Upper lobe of left lung (tissue), 6 donors: Measurements from ENCODE around the gene ARAP3. TPM values are rescaled to one million over a fixed set of nuclear protein-coding genes. Genes with fewer than 3 reads are reported as not detected.
A peak's percentile ranks its signal among the peaks of the same experiment; 100 is the strongest.

Experiments
- ATAC-seq, 2 donors: fragments of 200-7000 bp; cut with Tn5 transposase; one replicate each; pipeline ENCODE4 v1.9.1; 2022; ENCODE audit warnings: mild to moderate bottlenecking in 2 of 2, moderate library complexity in 2 of 2; ENCODE audit not compliant: low FRiP score in 2 of 2
- DNase-seq, 2 donors: peaks; one replicate each; pipeline ENCODE4 v3.0.0-alpha.2; 2019 to 2020
- H3K27ac ChIP-seq, 4 donors: fragments of 200-600 bp; sonication (generic); one replicate each; pipeline ENCODE4 v1.5.1; 2016 to 2019
- H3K27me3 ChIP-seq, 4 donors: fragments of 200-600 bp; sonication (generic); one replicate each; pipeline ENCODE4 v1.5.1; 2017 to 2019
- H3K36me3 ChIP-seq, 4 donors: fragments of 200-600 bp; sonication (generic); one replicate each; pipeline ENCODE4 v1.5.1; 2016 to 2019
- H3K4me1 ChIP-seq, 4 donors: fragments of 200-600 bp; sonication (generic); one replicate each; pipeline ENCODE4 v1.5.1; 2018 to 2019
- H3K4me3 ChIP-seq, 4 donors: fragments of 200-600 bp; sonication (generic); one replicate each; pipeline ENCODE4 v1.5.1; 2017 to 2019; ENCODE audit warnings: mild to moderate bottlenecking in 2 of 4, moderate library complexity in 1 of 4
- H3K9me3 ChIP-seq, 4 donors: fragments of 200-600 bp; sonication (generic); one replicate each; pipeline ENCODE4 v1.5.1; 2018 to 2019
- EP300 ChIP-seq, 4 donors: sonication (generic); formaldehyde crosslinking; IDR thresholded peaks; one replicate each; pipeline ENCODE4 v1.5.1; 2017; ENCODE audit warnings: antibody characterized with exemption in 4 of 4, control low read depth in 2 of 4
- POLR2A ChIP-seq, 4 donors: fragments of 450-650 bp; IDR thresholded peaks; one replicate each; pipeline ENCODE4 v1.5.1; 2016 to 2017; ENCODE audit warnings: antibody characterized with exemption in 4 of 4, mild to moderate bottlenecking in 2 of 4
- POLR2AphosphoS5 ChIP-seq, 2 donors: sonication (generic); formaldehyde crosslinking; IDR thresholded peaks; one replicate each; pipeline ENCODE4 v1.5.1; 2017; ENCODE audit warnings: antibody characterized with exemption in 2 of 2
- WGBS, 2 donors: methylation state at CpG; one replicate each; pipeline ENCODE4 v1.1.5; 2017 to 2018; 5-methylcytosine and 5-hydroxymethylcytosine counted together
- total RNA-seq, 6 donors: library from RNA; depleted of rRNA in 4 of 6; stranded (reverse); fragments of >200 nt in 4 of 6; gene quantifications; one replicate each; pipeline versions ENCODE4 v1.1.0 to v1.2.1, GENCODE V29; 2016 to 2021
- TF ChIP-seq, protein P1 (sequence below), 6 experiments: fragments of 450-650 bp in 4 of 6; fragments of 200-600 bp in 2 of 6; sonication (generic) in 2 of 6; IDR thresholded peaks; one replicate each; pipeline ENCODE4 v1.5.1; 2016 to 2019; ENCODE audit warnings: antibody characterized with exemption in 6 of 6
- donor health status: DM: no; HTN: no; CAD: no; lungs with moderate emphysema.
- donor health status: DM: no; HTN: yes; CAD: no; lungs with severe emphysema.

ARAP3 gene
- total RNA-seq, 6 donors from 2014 or later: 10.1 to 43.0 (median 27.7) TPM

DNA sequence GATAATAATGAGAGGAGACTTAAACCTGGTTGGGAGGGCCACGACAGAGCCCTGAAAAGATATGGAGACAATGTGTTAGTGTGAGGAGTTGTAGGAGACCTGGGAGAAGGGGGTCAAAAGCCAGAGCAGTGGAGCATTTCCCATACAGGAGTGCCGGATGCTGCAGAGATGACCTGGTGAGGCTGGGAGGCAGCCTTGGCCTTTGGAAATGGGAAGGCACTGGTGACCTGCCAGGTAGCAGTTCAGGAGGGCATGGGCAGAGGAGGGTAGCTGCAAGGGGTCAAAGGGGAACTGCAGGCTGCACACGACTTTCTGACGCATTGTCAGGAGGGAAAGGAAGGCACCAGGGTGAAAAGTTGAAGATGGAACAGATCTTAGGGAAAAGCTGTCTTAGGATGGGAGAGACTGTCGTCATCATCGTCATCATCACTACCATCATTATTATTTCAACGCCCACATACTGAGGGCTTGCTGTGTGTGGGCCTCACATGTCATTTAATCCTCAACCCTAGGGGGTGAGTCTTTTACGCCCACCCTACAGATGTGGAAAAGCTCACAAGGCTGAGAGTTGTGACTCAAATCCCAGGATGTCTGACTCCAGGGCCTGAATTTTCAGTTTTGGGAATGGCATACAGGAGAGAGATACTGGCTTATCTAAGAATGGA lies 13.3 kb downstream of the ARAP3 start:
- Histone ChIP-seq H3K36me3 (peaks cover 6 to 71% (median 29%) of the 10 kb centered on the region in 4 donors), H3K4me1 (peaks cover 3 to 17% (median 10%) of the 10 kb centered on the region in 4 donors), H3K27ac (no peak overlapping the region), H3K4me3 (no peak overlapping the region), H3K9me3 (no peaks in the 10 kb centered on the region), H3K27me3 (no peaks in the 10 kb centered on the region)
- ATAC-seq (no peak), DNase-seq (no peak)
- TF ChIP-seq POLR2AphosphoS5 (IDR thresholded peaks at IDR 0.05): no peak
- WGBS, 2 donors: 80 to 85% methylated on average over 8 of the region's 8 CpGs

DNA sequence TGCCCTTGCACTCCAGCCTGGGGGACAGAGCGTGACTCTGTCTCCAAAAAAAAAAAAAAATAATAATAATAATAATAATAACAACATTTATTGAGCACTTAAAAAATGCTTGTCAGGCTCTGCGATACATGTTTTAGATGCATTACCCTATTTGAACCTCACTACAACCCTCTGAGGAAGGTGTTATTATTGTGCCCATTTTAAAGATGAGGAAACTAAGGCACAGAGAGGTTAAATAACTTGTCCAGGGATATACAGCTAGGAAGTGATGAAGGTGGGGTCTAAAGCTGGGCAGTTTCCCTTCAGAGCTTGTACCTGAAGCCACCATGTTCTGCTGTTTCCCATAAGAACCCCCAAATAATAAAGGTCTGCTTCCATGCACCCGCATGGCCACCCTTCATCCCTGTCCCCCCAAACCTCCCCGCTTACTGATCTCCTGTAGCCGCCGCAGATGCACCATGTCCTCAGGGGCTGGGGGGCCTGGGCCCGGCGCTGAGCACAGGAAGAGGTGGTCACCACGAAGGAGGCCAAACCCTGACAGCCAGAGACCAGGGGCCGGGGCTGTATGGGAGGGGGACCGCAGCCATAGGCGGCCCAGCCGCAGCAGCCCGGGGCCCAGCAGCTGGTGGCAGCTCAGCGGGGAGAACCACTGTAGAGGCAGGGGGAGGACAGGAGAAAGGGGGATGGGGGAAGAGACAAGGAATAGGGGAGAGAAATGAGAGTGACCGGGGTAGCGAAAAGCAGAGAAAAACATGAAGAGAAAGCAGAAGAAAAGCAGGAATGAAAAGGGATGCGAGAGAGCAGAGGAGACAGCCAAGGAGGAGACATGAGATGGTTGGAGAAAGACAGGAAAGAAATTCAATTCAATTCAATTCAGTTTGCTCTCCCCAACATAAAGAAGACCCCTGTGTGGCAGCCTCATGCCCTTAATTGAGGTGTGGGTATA lies 15.8 kb downstream of the ARAP3 start:
- peaks cover 8 to 78% (median 21%) of the 10 kb centered on the region in 4 donors for H3K36me3 ChIP-seq
- DNase-seq: peak in 1 of 2 donors; percentile 72
- H3K4me3 ChIP-seq: no peak overlapping the region
- WGBS, 2 donors: 88 to 90% methylated on average over 16 to 18 of the region's 18 CpGs
- H3K27ac ChIP-seq: no peak overlapping the region
- H3K9me3 ChIP-seq: no peaks in the 10 kb centered on the region
- no peak for ATAC-seq
- H3K27me3 ChIP-seq: no peaks in the 10 kb centered on the region
- no peak for TF ChIP-seq POLR2AphosphoS5 (IDR thresholded peaks at IDR 0.05)
- TF ChIP-seq POLR2A (IDR thresholded peaks at IDR 0.05): no peak
- no peak for TF ChIP-seq EP300 (IDR thresholded peaks at IDR 0.05)
- TF ChIP-seq, protein P1, sequence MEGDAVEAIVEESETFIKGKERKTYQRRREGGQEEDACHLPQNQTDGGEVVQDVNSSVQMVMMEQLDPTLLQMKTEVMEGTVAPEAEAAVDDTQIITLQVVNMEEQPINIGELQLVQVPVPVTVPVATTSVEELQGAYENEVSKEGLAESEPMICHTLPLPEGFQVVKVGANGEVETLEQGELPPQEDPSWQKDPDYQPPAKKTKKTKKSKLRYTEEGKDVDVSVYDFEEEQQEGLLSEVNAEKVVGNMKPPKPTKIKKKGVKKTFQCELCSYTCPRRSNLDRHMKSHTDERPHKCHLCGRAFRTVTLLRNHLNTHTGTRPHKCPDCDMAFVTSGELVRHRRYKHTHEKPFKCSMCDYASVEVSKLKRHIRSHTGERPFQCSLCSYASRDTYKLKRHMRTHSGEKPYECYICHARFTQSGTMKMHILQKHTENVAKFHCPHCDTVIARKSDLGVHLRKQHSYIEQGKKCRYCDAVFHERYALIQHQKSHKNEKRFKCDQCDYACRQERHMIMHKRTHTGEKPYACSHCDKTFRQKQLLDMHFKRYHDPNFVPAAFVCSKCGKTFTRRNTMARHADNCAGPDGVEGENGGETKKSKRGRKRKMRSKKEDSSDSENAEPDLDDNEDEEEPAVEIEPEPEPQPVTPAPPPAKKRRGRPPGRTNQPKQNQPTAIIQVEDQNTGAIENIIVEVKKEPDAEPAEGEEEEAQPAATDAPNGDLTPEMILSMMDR (IDR thresholded peaks at IDR 0.05): no peak
- peaks cover 3 to 9% (median 5%) of the 10 kb centered on the region in 4 donors for H3K4me1 ChIP-seq

DNA sequence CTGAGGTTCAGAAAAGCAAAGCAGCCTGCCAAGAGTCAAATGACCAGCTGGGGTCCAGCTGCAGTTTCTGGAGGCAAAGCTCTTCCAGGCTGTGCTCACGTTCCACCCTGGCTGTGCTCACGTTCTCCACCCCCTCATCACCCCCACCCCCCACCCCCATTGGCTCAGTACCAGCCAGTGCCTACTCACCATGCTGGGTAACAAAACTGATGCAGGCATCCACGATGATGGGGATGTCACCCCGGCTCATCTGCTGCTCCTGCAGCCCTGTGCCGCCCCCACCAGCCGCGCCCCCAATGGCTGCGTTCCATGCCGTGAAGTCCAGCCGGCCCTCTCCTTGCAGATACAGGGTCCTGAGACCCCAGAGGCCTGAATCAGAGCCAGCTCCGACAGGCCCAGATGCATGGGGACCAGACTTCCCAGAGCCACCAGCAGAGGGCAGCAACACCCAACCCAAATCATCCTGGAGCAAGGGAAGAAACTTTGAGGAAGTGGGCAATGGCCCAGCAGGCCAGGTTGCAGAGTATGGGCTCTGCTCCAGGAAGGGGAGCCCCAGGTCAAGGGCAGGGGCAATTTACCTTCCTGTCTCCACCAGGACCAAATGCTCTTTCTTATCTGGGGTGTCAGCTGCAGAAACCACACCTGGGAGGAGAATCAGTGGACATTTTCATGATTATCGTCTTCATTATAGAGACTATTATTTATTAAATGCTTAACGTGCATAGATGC lies 17.1 kb downstream of the ARAP3 start:
- Histone ChIP-seq H3K27ac (no peak overlapping the region), H3K27me3 (no peaks in the 10 kb centered on the region), H3K36me3 (peaks cover 8 to 71% (median 17%) of the 10 kb centered on the region in 4 donors), H3K4me3 (no peak overlapping the region), H3K9me3 (no peaks in the 10 kb centered on the region), H3K4me1 (peaks cover 3 to 9% (median 5%) of the 10 kb centered on the region in 4 donors)
- ATAC-seq (peak; percentile 87 to 91), DNase-seq (peak; percentile 81 to 86)
- WGBS, 2 donors: 21 to 38% methylated on average over 6 to 8 of the region's 13 CpGs
- TF ChIP-seq POLR2AphosphoS5 (IDR thresholded peaks at IDR 0.05): no peak
- TF ChIP-seq, protein P1 (IDR thresholded peaks at IDR 0.05): peak; percentile 85 to 93 (median 88)

GRCh38 chr5:141663506-141663905 lies 18.5 kb downstream of the ARAP3 start:
- H3K9me3 ChIP-seq: no peaks in the 10 kb centered on the region
- no peak for TF ChIP-seq EP300 (IDR thresholded peaks at IDR 0.05)
- no peak for TF ChIP-seq POLR2AphosphoS5 (IDR thresholded peaks at IDR 0.05)
- no peak for TF ChIP-seq POLR2A (IDR thresholded peaks at IDR 0.05)
- TF ChIP-seq, protein P1 (IDR thresholded peaks at IDR 0.05): no peak
- peaks cover 3 to 9% (median 5%) of the 10 kb centered on the region in 4 donors for H3K4me1 ChIP-seq
- H3K27me3 ChIP-seq: no peaks in the 10 kb centered on the region
- ATAC-seq (no peak), DNase-seq (no peak)
- H3K27ac ChIP-seq: no peak overlapping the region
- no peak overlapping the region for H3K4me3 ChIP-seq
- H3K36me3 ChIP-seq: peaks cover 6 to 72% (median 14%) of the 10 kb centered on the region in 4 donors
- 83 to 89% methylated on average over 8 of the region's 8 CpGs for WGBS, 2 donors

DNA sequence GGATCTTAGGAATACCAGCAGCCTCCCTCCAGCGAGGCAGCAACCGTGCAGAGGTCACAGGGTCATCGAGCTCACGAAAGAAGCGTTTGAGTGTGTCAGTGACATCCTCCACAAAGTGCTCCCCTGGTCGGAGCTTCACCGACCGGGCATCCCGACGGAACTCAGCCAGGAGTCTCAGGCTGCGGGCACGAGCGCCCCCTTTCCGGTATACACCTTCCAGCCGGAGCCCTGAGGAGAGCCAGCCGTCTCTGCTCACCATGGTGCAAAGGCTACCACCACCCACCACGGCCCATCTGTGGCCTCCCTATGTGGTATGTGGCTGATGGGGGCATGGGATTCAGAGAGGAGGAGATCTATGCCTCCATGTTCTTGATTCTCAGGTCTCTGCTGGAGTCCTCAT lies 20.0 kb downstream of the ARAP3 start:
- Histone ChIP-seq H3K27me3 (no peaks in the 10 kb centered on the region), H3K4me3 (no peak overlapping the region), H3K36me3 (peaks cover 8 to 85% (median 16%) of the 10 kb centered on the region in 4 donors), H3K9me3 (no peaks in the 10 kb centered on the region), H3K27ac (no peak overlapping the region), H3K4me1 (peaks cover 3 to 9% (median 5%) of the 10 kb centered on the region in 4 donors)
- DNase-seq (peak in 1 of 2 donors; percentile 68), ATAC-seq (no peak)
- 95% methylated on average over 12 to 17 of the region's 17 CpGs for WGBS, 2 donors
- TF ChIP-seq POLR2A (IDR thresholded peaks at IDR 0.05): no peak
- TF ChIP-seq POLR2AphosphoS5 (IDR thresholded peaks at IDR 0.05): no peak
- TF ChIP-seq EP300 (IDR thresholded peaks at IDR 0.05): no peak
- TF ChIP-seq, protein P1 (IDR thresholded peaks at IDR 0.05): no peak
